H54 (cell line): ENCODE measurements around the gene RAI14.
"Not testable (repeated sequence)": the region's sequence is repeated elsewhere in the genome, so short reads cannot be mapped to it uniquely, and the experiment has no call there.

Experiments used
- DNase-seq: peaks from one replicate; pipeline ENCODE4 v3.0.0; 2011; ENCODE audit warnings: low spot score, mixed read lengths; ENCODE audit not compliant: insufficient read length
- FAIRE-seq: peaks from 3 replicates; lab custom pipeline; 2011; peaks lifted over from hg19 to GRCh38; lab: Jason Lieb, UNC
- POLR2A ChIP-seq: IDR thresholded peaks from 2 replicates; pipeline ENCODE4 v1.6.1; 2011; ENCODE audit warnings: low read depth, mild to moderate bottlenecking, low read length

RAI14 gene

DNA sequence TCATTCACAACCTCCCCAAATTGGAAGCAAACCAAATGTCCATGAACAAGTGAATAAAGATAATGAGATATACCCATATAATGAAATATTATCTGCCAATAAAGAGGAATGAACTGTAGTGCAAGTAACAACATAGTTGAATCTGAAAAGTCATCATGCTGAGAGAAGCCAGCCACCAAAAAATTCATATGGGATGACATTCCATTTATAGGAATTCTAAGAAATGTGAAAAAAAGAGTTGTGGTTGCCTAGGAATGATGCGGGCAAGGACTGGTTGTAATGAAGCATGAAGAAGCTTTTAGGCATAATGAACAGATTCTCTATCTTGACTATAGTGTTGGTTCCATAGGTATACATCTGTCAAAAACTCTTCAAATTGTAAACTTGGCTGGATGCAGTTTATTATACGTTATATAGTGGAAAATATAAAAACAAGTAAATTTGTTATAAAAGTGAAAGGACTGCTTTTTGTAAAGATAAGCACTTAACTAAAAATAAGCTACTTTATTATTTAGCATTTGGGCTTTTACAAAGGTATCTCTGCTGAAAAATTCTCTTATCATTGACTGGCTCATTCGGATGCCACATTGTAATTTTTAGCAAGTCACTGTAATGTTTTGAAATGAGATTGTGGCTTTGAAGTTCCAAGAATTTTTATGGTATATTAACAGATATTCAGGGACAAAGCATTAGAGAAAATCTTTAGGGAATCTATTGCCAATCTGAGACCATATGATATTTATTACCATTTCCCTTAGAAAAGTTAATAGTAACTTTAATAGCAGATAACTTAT lies 161.6 kb downstream of the RAI14 start:
- peak; percentile 33 for FAIRE-seq
- no peak for TF ChIP-seq POLR2A
- DNase-seq: no peak

- FAIRE-seq: peak; percentile 72
- no peak for TF ChIP-seq POLR2A
- no peak for DNase-seq
Measured at GRCh38 chr5:34818717-34819116, 162.6 kb downstream of the RAI14 start.

- DNase-seq (no peak), FAIRE-seq (peak; percentile 27)
- no peak for TF ChIP-seq POLR2A
Measured at GRCh38 chr5:34820593-34820992, 164.5 kb downstream of the RAI14 start.

- DNase-seq (no peak), FAIRE-seq (no peak)
- TF ChIP-seq POLR2A: no peak
Measured at GRCh38 chr5:34822956-34823715, 167.0 kb downstream of the RAI14 start.

GRCh38 chr5:34826347-34826746 lies 170.2 kb downstream of the RAI14 start:
- TF ChIP-seq POLR2A: no peak
- no peak for FAIRE-seq
- DNase-seq: no peak

GRCh38 chr5:34827588-34828506 lies 171.7 kb downstream of the RAI14 start:
- TF ChIP-seq POLR2A: no peak
- FAIRE-seq (no peak), DNase-seq (no peak)

DNA sequence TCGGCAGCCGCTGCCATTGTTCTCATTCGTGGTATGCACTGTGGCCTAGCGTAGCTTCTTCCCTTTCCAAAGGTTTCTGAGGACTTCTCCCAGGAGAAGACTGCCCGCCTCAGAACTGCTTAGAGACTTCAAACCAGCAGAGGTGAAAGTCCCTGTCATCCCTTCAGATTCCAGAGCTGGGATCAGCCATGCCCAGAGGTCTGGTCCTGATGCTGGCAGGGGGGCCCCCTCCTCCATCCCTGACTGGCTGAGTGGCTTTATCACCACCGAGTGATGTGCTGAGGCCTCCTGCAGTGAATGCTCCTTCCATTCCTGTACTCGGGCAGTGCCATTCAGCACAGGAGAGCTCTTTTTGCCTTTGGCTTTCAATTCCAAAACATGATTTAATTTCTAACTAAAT lies 174.7 kb downstream of the RAI14 start:
- not testable (repeated sequence) for FAIRE-seq, DNase-seq

DNA sequence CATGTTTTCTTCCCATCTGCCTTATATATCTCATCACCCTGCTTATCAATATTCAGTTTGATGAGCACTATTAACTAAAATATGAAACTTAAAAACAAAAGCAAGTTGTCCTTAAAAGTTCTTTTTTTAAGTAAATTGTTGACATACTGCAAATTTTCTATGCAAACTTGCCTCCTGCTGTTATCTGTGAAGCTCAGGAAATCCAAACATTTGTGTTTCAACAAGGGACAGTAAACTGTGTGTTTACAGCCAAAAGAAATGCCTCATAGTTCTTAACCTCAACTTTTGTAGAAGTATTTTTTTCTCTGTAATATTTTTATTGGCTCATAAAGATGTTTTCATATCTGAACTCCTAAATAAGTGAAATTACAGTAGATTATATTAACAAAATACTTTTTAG lies 175.2 kb downstream of the RAI14 start:
- no peak for FAIRE-seq
- no peak for TF ChIP-seq POLR2A
- DNase-seq: no peak

DNA sequence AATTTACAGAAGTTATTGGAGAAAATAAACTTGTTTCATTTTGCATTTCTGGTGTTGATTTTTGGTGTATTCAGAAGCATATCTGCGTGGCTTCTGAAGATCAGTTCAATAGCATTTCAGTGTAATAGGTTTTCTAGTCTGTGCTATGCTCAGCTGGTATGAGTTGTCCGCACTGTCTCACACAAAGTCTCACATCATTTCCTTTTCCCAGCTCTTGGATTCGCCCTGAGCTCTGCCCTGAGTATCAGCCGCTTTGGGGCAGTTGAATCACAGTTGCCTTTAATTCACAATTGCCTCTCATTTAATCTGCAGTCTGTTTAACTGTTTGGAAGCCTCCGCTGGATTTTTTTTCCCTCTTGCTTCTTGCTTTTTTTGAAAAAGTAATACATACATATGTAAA lies 176.4 kb downstream of the RAI14 start:
- no peak for TF ChIP-seq POLR2A
- DNase-seq: no peak
- FAIRE-seq: no peak

DNA sequence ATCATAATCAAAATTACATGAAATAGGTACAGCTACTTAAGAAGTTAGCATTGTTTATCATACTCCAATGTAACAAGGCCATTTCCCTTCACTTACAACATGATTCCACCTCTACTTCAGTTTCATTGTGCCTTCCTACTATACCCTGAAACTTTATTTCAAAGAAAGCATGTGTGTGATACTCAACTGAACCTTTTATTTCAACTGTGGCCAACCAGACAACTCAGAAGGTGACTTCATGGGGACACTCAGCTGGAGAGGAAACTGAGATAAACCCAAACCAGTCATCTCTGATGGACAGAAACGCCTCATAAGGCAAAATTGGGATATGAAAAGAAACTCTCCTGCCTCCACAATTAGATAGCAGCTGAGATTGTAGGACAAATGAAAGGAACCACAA lies 177.0 kb downstream of the RAI14 start:
- no peak for TF ChIP-seq POLR2A
- no peak for FAIRE-seq

DNA sequence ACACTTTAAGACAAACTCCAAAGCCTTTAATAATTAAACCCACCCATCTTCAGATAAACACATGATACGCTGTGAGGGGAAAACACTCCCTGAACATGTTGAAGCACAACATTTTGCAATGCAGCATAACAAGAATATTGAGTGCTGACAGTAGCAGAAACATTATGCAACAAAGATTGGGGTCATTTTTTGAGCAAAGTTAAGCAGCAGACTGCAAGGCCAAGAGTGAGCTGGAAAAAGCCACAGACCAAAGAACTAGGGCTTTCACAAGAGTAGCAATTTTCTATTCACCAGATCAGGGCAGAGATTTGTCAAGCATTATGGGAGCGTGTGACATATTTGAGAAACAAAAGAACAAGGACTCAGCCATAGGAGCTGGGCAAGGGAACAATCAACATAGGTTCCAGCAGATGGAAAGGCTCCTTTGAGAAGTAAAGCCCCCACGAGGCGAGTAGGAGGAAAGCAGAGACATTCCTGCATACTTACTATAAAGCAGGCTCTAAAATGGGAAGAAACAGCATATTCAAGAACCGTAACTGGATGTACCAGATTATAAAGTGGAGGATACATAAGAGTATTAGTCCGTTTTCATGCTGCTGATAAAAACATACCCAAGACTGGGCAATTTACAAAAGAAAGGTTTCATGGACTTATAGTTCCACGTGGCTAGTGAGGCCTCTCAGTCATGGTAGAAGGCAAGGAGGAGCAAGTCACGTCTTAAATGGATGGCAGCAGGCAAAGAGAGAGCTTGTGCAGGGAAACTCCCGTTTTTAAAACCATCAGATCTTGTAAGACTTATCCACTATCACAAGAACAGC lies 178.1 kb downstream of the RAI14 start:
- no peak for FAIRE-seq
- TF ChIP-seq POLR2A: no peak
- DNase-seq: no peak

More for the DNA sequence above, 177.0 kb downstream of the RAI14 start:
- no peak for DNase-seq

- no peak for DNase-seq
- FAIRE-seq: no peak
- no peak for TF ChIP-seq POLR2A
Measured at GRCh38 chr5:34834794-34835089, 178.6 kb downstream of the RAI14 start.

GRCh38 chr5:34835664-34836063 lies 179.5 kb downstream of the RAI14 start:
- TF ChIP-seq POLR2A: no peak
- no peak for FAIRE-seq
- no peak for DNase-seq
